GM19452 (cell line): ENCODE measurements around the gene ZNF385D.
"Not testable (repeated sequence)": the region's sequence is repeated elsewhere in the genome, so short reads cannot be mapped to it uniquely, and the experiment has no call there.

Experiments used
- ATAC-seq: cut with Tn5 transposase; IDR thresholded peaks from one replicate; pipeline ENCODE4 v1.9.1; 2021; ENCODE audit not compliant: unreplicated experiment

Gene ZNF385D

DNA sequence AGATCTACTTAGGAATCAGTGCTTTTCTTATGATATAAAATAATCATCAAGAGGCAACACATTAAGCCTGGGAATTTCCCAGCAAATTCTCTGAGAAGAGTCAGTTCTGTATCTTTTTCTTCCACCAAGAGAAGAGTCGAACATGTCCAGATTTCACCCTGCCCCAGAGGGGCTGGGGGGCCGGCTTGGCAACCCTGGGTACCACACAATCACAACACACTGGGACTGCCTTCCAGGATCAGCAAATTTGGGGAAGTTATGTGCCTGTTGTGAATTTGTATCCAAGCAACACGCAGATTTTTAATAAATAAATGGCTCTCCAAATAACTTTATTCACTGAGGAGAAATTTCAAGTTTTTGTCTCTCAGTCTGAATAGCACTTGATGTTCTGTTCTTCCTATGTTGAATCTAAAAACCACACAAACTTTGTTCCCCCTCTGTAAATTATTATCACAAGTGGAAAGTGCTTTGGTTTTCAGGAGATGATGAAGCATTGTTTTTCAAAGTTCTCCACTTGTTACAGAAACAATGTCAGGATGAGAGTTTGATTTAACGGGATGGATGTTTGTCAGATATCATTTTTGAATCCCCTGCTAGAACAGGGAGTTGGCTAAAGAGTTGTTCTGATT lies 357.2 kb downstream of the ZNF385D start:
- ATAC-seq, result no peak

DNA sequence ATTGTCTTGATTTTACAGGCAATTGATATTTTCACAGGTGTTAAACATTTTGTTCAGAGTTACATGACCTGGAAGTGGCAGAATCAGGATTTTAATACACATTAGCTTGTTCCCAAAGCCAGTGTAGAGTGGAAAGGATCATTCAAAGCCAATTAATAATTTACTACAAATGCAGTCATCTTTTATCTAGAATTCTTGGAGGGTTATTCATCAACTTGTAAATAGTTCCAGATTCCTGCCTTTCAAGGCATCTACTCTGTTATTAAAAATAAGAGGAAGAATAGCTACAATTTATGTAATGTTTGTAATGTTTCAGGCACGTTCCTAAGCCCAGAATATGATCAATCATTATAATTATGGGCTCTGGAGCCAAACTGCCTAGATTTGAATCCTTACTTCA lies 358.5 kb downstream of the ZNF385D start:
- no peak for ATAC-seq

DNA sequence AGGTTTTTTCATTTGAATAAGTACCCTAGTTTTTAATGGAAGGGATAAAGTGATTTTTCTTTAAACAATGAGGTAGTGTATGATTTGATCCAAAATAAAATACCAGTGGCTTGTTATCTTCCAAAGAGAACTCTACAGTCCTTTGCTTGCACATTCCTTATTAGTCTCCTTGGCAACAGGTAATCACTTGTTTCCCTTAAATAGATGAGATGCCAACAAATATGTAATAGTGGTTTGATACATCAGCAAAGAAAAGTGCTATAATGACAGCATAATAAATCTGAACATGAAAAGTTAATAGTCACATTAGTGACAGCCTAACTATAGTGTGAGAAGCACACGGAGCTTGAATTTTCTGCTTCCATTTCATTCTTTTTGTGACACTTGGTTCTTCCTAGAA lies 360.2 kb downstream of the ZNF385D start:
- no peak for ATAC-seq

DNA sequence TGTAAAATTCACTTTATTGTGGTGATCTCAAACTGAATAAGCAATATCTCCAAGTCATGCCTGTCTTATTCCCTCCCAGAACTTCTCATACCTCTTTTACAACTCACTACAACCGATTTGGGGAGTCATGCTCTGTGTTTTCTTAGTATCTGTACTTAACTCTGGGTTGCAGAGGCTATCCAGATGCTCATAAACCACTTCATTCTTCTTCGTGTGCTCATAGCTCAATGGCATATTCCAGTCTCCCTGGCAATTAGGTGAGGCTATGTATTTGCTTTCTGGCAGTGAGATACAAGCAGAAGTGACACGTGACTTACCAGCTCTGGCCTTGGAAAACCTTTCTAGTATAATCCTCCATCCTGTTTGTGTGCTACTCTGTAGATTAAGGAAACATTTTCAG lies 360.9 kb downstream of the ZNF385D start:
- ATAC-seq, result no peak

DNA sequence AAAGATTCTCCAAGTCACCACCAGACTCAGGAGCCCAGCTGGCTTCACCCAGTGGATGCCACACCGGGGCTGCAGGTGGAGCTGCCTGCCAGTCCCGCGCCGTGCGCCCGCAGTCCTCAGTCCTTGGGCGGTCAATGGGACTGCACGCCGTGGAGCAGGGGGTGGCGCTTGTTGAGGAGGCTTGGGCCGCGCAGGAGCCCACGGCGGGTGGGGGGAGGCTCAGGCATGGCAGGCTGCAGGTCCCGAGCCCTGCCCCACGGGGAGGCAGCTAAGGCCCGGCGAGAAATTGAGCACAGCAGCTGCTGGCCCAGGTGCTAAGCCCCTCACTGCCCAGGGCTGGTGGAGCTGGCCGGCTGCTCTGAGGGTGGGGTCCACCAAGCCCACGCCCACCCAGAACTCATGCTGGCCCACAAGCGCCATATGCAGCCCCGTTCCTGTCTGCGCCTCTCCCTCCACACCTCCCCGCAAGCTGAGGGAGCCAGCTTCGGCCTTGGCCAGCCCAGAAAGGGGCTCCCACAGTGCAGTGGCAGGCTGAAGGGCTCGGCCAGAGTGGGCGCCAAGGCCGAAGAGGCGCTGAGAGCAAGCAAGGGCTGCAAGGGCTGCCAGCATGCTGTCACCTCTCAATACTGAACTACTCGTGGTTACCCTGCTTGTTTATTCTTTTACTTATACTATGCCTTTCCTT lies 363.7 kb downstream of the ZNF385D start:
- ATAC-seq, result not testable (repeated sequence)

DNA sequence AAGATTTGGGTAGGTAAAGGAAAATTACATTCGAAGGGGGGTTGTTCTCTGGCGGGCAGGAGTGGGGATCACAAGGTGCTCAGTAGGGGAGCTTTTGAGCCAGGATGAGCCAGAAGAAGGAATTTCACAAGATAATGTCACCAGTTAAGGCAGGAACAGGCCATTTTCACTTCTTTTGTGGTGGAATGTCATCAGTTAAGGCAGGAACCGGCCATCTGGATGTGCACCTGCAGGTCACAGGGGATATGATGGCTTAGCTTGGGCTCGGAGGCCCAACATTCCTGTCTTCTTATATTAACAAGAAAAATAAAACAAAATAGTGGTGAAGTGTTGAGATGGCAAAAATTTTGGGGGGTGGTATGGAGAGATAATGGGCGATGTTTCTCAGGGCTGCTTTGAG lies 373.0 kb downstream of the ZNF385D start:
- not testable (repeated sequence) for ATAC-seq

DNA sequence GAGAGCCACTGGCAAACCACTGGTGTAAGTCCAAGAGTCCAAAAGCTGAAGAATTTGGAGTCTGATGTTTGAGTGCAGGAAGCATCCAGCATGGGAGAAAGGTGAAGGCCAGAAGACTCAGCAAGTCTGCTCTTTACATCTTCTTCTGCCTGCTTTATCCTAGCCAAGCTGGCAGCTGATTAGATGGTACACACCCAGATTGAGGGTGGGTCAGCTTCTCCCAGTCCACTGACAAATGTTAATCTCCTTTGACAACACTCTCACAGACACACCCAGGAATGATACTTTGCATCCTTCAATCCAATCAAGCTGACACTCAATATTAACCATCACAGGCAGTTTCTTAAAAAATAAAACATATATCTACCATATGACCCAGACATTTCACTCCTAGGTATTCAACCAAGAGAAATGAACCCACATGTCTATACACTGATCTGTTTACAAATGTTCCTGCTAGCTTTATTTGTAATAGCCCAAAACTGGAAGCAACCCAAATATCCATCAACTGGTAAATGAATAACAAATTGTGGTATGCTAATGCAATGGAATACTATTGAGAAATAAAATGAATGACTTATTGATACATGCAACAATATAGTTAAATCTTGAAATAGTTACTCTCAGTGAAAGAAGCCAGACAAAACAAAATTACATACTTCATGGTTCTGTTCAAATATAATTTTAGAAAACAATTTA lies 373.8 kb downstream of the ZNF385D start:
- no peak for ATAC-seq

DNA sequence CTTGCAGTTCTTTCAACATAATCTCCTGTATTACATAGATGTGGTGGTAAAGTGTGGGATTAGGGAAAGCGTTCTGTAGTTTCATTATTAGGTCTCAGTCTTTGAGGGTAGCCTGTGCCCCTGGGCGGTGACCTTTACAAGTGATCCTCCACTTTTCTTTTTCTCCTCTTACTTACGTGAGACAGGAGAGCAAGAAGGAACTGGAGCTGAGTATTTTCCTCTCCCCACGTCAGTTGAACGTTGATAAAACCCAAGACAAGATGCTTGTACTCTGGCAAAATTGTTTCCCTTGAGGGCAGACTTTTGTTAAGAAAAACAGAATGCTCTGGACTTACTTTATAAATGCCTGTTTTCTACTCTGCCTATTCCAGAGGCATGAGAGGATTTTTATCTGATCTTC lies 378.7 kb downstream of the ZNF385D start:
- no peak for ATAC-seq
